Measurements from ENCODE around the gene P2RX5.

Gene P2RX5

DNA sequence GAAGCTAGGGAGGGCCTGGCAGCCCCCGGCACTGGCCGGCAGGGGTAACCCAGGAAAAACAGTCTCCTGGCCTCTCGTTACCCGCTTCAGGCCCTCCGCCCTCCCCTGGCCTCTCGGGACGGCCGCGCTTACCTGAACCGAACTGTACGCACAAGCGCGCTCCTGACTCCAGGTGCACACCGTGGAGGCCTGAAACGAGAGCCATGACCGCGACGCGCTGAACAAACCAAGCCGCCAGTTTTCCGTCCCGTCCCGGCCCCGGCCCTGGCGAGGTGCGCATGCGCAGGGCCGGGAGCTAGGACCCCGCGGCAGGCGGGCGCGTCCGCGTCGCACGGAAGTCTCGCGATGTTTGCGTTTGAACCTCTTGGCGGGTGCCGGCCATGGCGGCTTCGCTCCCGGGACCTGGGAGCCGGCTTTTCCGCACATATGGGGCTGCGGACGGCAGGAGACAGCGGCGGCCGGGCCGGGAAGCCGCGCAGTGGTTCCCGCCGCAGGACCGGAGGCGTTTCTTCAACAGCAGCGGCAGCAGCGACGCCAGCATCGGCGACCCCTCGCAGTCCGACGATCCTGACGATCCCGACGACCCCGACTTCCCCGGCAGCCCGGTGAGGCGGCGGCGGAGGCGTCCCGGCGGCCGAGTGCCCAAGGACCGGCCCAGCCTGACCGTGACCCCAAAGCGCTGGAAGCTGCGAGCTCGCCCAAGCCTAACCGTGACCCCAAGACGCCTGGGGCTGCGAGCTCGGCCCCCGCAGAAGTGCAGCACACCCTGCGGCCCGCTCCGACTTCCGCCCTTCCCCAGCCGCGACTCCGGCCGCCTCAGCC lies 27.8 kb upstream of the P2RX5 start, which contains the start of gene HASPIN (continued):
- TF ChIP-seq, protein P1, sequence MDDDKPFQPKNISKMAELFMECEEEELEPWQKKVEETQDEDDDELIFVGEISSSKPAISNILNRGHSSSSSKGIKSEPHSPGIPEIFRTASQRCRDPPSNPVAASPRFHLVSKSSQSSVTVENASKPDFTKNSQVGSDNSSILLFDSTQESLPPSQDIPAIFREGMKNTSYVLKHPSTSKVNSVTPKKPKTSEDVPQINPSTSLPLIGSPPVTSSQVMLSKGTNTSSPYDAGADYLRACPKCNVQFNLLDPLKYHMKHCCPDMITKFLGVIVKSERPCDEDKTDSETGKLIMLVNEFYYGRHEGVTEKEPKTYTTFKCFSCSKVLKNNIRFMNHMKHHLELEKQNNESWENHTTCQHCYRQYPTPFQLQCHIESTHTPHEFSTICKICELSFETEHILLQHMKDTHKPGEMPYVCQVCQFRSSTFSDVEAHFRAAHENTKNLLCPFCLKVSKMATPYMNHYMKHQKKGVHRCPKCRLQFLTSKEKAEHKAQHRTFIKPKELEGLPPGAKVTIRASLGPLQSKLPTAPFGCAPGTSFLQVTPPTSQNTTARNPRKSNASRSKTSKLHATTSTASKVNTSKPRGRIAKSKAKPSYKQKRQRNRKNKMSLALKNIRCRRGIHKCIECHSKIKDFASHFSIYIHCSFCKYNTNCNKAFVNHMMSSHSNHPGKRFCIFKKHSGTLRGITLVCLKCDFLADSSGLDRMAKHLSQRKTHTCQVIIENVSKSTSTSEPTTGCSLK (tag by site-specific recombination; IDR thresholded peaks at IDR 0.05), result no peak
- TF ChIP-seq ZNF530 (tag by site-specific recombination; IDR thresholded peaks at IDR 0.05; ENCODE audit: low read depth) (no peak), ZNF670 (tag by site-specific recombination; IDR thresholded peaks at IDR 0.05; ENCODE audit: low read depth) (no peak), ZNF701 (tag by site-specific recombination; IDR thresholded peaks at IDR 0.05) (no peak), ZNF112 (tag by site-specific recombination; IDR thresholded peaks at IDR 0.05) (no peak), ZBTB8A (tag by site-specific recombination; IDR thresholded peaks at IDR 0.05) (no peak; the same call in none of the 2 replicates), ZNF473 (tag by site-specific recombination; IDR thresholded peaks at IDR 0.05) (no peak), ZNF248 (tag by site-specific recombination; IDR thresholded peaks at IDR 0.05) (no peak), ZNF2 (tag by site-specific recombination; IDR thresholded peaks at IDR 0.05) (peak; percentile 73; the same call in 1 of the 2 replicates), ZNF426 (tag by site-specific recombination; IDR thresholded peaks at IDR 0.05) (no peak), ZNF132 (tag by site-specific recombination; IDR thresholded peaks at IDR 0.05; ENCODE audit: borderline replicate concordance) (no peak), ZNF514 (tag by site-specific recombination; IDR thresholded peaks at IDR 0.05) (no peak), ZNF354C (tag by site-specific recombination; IDR thresholded peaks at IDR 0.05; ENCODE audit: borderline replicate concordance, low read depth) (no peak), ZNF510 (tag by site-specific recombination; IDR thresholded peaks at IDR 0.05; ENCODE audit: insufficient replicate concordance) (no peak), ZNF311 (tag by site-specific recombination; IDR thresholded peaks at IDR 0.05; ENCODE audit: borderline replicate concordance) (no peak)
- TF ChIP-seq, protein P2, sequence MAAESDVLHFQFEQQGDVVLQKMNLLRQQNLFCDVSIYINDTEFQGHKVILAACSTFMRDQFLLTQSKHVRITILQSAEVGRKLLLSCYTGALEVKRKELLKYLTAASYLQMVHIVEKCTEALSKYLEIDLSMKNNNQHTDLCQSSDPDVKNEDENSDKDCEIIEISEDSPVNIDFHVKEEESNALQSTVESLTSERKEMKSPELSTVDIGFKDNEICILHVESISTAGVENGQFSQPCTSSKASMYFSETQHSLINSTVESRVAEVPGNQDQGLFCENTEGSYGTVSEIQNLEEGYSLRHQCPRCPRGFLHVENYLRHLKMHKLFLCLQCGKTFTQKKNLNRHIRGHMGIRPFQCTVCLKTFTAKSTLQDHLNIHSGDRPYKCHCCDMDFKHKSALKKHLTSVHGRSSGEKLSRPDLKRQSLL (tag by site-specific recombination; IDR thresholded peaks at IDR 0.05), result no peak; the same call in 1 of the 2 replicates
- TF ChIP-seq, protein P3, sequence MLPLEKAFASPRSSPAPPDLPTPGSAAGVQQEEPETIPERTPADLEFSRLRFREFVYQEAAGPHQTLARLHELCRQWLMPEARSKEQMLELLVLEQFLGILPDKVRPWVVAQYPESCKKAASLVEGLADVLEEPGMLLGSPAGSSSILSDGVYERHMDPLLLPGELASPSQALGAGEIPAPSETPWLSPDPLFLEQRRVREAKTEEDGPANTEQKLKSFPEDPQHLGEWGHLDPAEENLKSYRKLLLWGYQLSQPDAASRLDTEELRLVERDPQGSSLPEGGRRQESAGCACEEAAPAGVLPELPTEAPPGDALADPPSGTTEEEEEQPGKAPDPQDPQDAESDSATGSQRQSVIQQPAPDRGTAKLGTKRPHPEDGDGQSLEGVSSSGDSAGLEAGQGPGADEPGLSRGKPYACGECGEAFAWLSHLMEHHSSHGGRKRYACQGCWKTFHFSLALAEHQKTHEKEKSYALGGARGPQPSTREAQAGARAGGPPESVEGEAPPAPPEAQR (tag by site-specific recombination; IDR thresholded peaks at IDR 0.05), result 0 out of 2 replicates have a peak, but pooled peaks have one; percentile 8
- TF ChIP-seq, protein P4, sequence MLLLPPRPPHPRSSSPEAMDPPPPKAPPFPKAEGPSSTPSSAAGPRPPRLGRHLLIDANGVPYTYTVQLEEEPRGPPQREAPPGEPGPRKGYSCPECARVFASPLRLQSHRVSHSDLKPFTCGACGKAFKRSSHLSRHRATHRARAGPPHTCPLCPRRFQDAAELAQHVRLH (tag by site-specific recombination; IDR thresholded peaks at IDR 0.05), result peak; percentile 54; the same call in 1 of the 2 replicates
- TF ChIP-seq, protein P5, sequence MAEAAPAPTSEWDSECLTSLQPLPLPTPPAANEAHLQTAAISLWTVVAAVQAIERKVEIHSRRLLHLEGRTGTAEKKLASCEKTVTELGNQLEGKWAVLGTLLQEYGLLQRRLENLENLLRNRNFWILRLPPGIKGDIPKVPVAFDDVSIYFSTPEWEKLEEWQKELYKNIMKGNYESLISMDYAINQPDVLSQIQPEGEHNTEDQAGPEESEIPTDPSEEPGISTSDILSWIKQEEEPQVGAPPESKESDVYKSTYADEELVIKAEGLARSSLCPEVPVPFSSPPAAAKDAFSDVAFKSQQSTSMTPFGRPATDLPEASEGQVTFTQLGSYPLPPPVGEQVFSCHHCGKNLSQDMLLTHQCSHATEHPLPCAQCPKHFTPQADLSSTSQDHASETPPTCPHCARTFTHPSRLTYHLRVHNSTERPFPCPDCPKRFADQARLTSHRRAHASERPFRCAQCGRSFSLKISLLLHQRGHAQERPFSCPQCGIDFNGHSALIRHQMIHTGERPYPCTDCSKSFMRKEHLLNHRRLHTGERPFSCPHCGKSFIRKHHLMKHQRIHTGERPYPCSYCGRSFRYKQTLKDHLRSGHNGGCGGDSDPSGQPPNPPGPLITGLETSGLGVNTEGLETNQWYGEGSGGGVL (tag by site-specific recombination; IDR thresholded peaks at IDR 0.05), result 0 out of 2 replicates have a peak, but pooled peaks have one; percentile 10
- TF ChIP-seq, protein P6, sequence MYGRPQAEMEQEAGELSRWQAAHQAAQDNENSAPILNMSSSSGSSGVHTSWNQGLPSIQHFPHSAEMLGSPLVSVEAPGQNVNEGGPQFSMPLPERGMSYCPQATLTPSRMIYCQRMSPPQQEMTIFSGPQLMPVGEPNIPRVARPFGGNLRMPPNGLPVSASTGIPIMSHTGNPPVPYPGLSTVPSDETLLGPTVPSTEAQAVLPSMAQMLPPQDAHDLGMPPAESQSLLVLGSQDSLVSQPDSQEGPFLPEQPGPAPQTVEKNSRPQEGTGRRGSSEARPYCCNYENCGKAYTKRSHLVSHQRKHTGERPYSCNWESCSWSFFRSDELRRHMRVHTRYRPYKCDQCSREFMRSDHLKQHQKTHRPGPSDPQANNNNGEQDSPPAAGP (tag by site-specific recombination; IDR thresholded peaks at IDR 0.05), result peak; percentile 81; the same call in 1 of the 2 replicates
- TF ChIP-seq, protein P7, sequence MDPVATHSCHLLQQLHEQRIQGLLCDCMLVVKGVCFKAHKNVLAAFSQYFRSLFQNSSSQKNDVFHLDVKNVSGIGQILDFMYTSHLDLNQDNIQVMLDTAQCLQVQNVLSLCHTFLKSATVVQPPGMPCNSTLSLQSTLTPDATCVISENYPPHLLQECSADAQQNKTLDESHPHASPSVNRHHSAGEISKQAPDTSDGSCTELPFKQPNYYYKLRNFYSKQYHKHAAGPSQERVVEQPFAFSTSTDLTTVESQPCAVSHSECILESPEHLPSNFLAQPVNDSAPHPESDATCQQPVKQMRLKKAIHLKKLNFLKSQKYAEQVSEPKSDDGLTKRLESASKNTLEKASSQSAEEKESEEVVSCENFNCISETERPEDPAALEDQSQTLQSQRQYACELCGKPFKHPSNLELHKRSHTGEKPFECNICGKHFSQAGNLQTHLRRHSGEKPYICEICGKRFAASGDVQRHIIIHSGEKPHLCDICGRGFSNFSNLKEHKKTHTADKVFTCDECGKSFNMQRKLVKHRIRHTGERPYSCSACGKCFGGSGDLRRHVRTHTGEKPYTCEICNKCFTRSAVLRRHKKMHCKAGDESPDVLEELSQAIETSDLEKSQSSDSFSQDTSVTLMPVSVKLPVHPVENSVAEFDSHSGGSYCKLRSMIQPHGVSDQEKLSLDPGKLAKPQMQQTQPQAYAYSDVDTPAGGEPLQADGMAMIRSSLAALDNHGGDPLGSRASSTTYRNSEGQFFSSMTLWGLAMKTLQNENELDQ (tag by site-specific recombination; IDR thresholded peaks at IDR 0.05; ENCODE audit: low read depth), result no peak
- TF ChIP-seq, protein P8, sequence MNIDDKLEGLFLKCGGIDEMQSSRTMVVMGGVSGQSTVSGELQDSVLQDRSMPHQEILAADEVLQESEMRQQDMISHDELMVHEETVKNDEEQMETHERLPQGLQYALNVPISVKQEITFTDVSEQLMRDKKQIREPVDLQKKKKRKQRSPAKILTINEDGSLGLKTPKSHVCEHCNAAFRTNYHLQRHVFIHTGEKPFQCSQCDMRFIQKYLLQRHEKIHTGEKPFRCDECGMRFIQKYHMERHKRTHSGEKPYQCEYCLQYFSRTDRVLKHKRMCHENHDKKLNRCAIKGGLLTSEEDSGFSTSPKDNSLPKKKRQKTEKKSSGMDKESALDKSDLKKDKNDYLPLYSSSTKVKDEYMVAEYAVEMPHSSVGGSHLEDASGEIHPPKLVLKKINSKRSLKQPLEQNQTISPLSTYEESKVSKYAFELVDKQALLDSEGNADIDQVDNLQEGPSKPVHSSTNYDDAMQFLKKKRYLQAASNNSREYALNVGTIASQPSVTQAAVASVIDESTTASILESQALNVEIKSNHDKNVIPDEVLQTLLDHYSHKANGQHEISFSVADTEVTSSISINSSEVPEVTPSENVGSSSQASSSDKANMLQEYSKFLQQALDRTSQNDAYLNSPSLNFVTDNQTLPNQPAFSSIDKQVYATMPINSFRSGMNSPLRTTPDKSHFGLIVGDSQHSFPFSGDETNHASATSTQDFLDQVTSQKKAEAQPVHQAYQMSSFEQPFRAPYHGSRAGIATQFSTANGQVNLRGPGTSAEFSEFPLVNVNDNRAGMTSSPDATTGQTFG (tag by site-specific recombination; IDR thresholded peaks at IDR 0.05; ENCODE audit: borderline replicate concordance), result no peak
- TF ChIP-seq, protein P9, sequence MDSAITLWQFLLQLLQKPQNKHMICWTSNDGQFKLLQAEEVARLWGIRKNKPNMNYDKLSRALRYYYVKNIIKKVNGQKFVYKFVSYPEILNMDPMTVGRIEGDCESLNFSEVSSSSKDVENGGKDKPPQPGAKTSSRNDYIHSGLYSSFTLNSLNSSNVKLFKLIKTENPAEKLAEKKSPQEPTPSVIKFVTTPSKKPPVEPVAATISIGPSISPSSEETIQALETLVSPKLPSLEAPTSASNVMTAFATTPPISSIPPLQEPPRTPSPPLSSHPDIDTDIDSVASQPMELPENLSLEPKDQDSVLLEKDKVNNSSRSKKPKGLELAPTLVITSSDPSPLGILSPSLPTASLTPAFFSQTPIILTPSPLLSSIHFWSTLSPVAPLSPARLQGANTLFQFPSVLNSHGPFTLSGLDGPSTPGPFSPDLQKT (IDR thresholded peaks at IDR 0.05; ENCODE audit: borderline replicate concordance, low read depth, low read length), result no peak

Data from HEK293 (cell line).